T-helper 1 cell treated with Interleukin-12 subunit alpha and Interleukin-12 subunit beta and Interleukin-4 antibody, amounts not matched to agents 30 ng/mL and 1 ng/mL, for 36 hours (primary cell): Measurements from ENCODE around the gene ADGRB3. TPM values are rescaled to one million over a fixed set of nuclear protein-coding genes. Genes with fewer than 3 reads are reported as not detected.
"Not testable (repeated sequence)": the region's sequence is repeated elsewhere in the genome, so short reads cannot be mapped to it uniquely, and the experiment has no call there.

Experiments used
- intact Hi-C: fragments of 100-400 bp; cut with micrococcal nuclease; formaldehyde crosslinking; loops from one replicate; pipeline ENCODE4 v1.15.1; 2024
- total RNA-seq: library from RNA; stranded (reverse); gene quantifications from 2 replicates; pipeline ENCODE4 v1.2.3, GENCODE V29; 2022

Gene ADGRB3
- total RNA-seq, 1 donor from 2014 or later = not detected

GRCh38 chr6:69106511-69106910, 471.4 kb downstream of the ADGRB3 start:
- intact Hi-C loops = no loop called here

DNA sequence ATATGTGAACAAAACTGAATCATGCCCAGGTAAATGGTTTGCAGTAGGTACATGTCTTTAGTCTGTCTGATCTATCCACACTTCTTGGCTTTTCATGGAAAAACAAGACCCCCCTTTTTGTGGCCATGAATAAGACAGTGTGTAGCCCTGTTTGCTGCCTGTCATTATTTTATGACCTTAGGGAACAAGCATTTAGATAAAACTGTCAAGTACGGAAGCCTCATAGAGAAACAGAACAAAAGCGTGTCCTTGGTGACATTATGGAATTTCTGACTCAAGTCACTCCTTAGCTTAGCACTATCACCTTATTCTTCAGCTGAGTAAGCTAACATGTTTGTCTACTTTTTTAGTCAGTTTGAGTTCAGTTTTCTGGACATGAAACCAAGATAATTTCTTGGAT, 476.2 kb downstream of the ADGRB3 start:
- intact Hi-C loops = no loop called here

- intact Hi-C loops = no loop called here
These were observed 481.6 kb downstream of the ADGRB3 start for GRCh38 chr6:69116658-69117057.

DNA sequence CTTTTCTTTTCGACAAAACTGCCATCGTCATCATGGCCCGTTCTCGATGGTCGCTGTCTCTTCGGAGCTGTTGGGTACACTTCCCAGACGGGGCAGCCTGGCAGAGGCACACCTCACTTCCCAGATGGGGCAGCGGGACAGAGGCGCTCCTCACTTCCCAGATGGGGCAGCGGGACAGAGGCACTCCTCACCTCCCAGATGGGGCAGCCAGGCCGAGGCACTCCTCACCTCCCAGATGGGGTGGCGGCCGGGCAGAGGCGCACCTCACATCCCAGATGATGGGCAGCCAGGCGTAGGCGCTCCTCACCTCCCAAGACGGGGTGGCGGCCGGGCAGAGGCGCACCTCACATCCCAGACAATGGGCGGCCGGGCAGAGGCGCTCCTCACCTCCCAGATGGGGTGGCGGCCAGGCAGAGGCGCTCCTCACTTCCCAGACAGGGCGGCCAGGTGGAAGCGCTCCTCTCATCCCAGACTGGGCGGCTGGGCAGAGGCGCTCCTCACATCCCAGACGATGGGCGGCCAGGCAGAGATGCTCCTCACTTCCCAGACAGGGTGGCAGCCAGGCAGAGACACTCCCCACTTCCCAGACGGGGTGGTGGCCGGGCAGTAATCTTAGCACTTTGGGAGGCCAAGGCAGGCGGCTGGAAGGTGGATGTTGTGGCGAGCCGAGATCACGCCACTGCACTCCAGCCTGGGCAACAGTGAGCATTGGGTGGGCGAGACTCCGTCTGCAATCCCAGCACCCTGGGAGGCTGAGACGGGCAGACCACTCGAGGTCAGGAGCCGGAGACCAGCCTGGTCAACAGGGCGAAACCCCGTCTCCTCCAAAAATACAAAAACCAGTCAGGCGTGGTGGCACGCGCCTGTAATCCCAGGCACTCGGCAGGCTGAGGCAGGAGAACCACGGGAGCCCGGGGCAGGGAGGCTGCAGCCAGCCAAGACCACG, 486.7 kb downstream of the ADGRB3 start:
- intact Hi-C loops = not testable (repeated sequence)

- intact Hi-C loops = no loop called here
These were observed 487.3 kb downstream of the ADGRB3 start for GRCh38 chr6:69122407-69122773.

- intact Hi-C loops = no loop called here
These were observed 493.3 kb downstream of the ADGRB3 start for GRCh38 chr6:69128411-69128810.

- intact Hi-C loops = no loop called here
These were observed 494.0 kb downstream of the ADGRB3 start for GRCh38 chr6:69129046-69129445.

DNA sequence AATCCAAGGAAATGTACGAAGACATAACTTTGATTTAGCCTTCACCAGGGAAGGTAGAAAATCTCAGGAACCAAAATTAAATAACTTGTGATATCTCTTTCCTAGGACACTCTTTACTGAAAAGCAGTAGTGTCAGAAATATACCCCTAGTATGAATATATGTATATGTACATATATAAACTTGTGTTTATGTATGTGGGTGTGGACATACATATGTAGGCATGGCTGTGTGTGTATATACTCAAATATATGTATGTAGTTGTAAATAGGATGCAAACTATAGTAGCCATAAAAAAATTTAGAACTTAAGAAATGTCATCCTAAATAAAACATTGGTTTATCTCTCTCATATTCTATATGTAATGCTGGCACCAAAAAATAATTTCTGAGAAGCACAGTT, 500.8 kb downstream of the ADGRB3 start:
- intact Hi-C loops = no loop called here

DNA sequence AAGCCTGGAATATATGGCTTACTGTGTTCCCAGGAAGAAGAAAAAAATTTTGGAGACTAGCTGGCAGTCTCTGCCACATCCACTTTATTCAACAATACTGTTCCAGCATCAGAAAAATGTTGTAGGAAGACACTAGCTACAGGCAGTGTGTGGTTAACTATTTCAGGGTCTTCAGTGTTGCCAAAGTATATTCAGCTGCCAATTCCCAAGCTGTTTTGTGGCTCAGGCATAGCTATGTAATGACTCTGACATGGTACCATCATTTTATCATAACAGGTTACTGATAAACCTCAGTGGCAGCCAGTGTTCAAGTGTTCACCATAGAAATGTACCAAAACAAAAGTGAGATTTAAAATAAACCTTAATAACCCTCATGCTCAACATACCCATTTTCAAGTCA, 503.1 kb downstream of the ADGRB3 start:
- intact Hi-C loops = no loop called here

GRCh38 chr6:69138893-69139494, 503.9 kb downstream of the ADGRB3 start:
- intact Hi-C loops = no loop called here

GRCh38 chr6:69145062-69145461, 510.0 kb downstream of the ADGRB3 start:
- intact Hi-C loops = no loop called here

GRCh38 chr6:69146385-69146784, 511.3 kb downstream of the ADGRB3 start:
- intact Hi-C loops = no loop called here

DNA sequence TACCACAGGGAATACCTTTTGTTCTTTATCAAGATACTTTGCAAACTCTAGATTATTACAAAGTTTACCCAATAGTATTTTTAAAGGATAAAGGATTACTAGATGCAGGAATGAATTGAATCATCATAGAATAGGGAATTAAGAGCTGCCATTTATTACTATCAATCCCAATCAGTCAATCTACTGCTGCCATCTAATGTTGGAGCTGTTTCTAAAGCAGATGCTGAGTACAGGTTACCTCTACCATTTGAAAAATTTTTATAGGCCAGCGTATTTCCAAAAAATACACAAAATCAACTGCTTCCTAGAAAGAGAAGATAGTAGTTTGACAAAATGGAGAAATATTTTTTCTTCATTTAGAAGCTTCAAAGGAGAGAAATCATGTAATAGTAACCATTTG, 520.4 kb downstream of the ADGRB3 start:
- intact Hi-C loops = no loop called here

GRCh38 chr6:69162811-69163210, 527.7 kb downstream of the ADGRB3 start:
- intact Hi-C loops = no loop called here

DNA sequence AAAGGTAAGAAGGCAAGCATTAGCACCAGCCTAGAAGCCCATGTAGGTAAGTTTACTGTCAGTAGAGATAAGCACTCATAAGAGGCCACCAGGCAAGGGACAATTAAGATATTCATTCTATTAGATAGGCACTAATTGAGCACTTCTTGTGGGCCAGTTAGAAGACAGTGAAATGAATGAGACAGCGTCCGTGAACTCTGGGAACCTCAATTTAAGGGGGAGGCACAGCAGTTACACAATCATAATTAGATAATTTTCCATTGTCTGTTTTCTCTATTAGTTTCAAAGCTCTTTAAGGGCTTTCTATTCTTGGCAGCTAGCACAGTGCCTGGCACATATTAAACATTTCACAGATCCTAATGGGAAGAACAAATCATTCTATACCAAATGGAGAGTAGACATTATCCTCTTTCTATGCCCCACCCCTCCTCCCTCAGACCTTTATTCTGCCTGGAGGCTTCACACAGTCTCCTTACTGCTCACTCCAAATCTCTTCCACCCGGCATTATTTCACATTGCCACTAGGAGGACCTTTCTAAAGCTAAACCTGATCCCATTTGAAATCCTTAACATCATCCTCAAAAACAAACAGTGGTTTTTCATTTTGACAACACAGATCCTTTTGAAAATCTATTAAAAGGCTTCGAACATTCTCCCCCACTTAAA, 529.6 kb downstream of the ADGRB3 start:
- intact Hi-C loops = no loop called here

GRCh38 chr6:69179681-69180080, 544.6 kb downstream of the ADGRB3 start:
- intact Hi-C loops = no loop called here

GRCh38 chr6:69180361-69181067, 545.4 kb downstream of the ADGRB3 start:
- intact Hi-C loops = no loop called here

DNA sequence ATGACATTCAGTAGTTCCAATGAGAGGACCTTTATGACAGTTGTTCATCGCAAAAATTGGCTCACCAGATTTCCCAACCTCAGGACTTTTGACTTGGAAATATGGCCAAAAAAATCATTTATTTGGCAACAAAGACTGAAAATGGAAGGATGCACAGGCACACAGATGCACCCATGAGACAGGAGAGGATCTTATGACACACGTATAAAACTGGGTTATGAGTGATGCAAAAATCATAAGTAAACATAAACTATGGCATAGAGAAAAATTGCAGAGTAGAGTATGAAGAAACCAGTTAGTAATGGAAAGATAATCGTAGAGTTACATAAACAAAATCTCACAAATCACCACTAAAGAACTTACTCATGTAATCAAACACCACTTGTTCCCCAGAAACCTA, 546.9 kb downstream of the ADGRB3 start:
- intact Hi-C loops = no loop called here

GRCh38 chr6:69185276-69185675, 550.2 kb downstream of the ADGRB3 start:
- intact Hi-C loops = no loop called here

DNA sequence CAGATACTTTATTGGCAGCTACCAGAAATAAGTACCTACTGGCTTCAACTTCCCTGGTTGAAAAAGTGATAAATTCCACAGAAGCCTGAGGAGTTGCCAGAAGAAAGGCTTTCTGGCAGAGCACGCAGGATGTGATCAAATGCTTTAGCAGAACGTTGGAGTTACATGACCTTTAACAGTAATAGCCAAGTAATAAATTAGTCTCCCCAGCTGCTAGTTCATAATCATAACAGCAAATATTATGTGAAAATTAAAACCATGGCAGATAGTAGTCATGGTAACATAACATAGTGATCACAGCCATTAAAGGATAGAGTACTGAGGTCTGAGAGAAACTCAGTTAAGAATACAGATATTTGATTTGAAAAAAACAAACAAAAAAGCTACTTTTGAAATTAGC, 567.7 kb downstream of the ADGRB3 start:
- intact Hi-C loops = no loop called here

DNA sequence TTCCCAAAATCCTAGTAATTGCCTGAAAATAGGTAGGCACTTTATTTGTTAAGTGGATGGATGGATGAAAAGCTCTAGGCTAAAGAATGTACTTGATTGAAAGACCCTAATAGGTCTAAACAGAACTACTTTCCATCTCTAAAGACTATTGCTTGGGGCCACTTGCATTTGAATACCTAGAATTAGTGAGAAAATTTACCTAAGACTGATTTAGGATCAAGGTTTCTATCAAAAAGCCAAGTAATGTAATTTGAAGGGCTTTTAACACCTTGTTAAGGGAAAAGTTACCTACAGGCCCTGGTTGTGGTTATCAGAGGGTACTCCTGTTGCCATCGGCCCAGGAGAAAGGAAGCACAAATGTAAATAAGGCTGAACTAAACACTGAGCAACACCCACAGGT, 581.0 kb downstream of the ADGRB3 start:
- intact Hi-C loops = no loop called here

DNA sequence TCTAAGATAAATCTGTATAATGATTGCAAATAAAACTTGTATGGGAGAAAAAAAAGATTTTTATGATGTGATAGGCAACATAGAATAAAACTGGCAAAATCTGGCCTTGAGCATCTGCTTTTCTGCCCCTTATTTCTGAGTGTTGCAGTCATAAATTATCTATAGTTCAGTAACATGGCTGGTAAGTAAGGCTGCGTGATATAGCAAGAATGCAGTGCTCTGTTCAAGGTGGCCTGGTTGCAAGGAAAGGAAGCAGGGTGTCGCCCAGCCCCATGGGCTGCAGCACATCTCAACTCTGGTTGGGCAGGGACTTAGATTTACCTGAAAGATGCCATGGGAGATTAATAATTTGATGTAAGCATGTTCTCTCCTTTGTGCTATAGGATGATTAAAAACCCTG, 582.3 kb downstream of the ADGRB3 start:
- intact Hi-C loops = no loop called here
